H1 (cell line): ENCODE data around the gene STAC. TPM values are rescaled to one million over a fixed set of nuclear protein-coding genes. Genes with fewer than 3 reads are reported as not detected.

Experiments used
- CEBPB ChIP-seq: IDR thresholded peaks from 2 replicates; pipeline ENCODE4 v1.6.1; 2012; ENCODE audit warnings: low read depth, low read length
- KDM5A ChIP-seq: fragments of 200-600 bp; IDR thresholded peaks from 2 replicates; pipeline ENCODE4 v1.7.1; 2012; ENCODE audit warnings: mild to moderate bottlenecking, low read length, inconsistent platforms, mixed read lengths
- polyA plus RNA-seq, 7 experiments: library from polyadenylated mRNA; depleted of rRNA in 3 of 7; stranded (reverse) in 5 of 7; unstranded in 2 of 7; fragments of >200 nt in 5 of 7; fragments of 200-250 nt in 2 of 7; gene quantifications; 1 replicate in 5 of 7; 2 replicates in 1 of 7; 4 replicates in 1 of 7; pipeline versions ENCODE4 v1.2.1 to v1.2.3, GENCODE V29; 2011 to 2013; ENCODE audit warnings: missing spikeins in 2 of 7, mixed read lengths in 2 of 7
- total RNA-seq: library from RNA; stranded (reverse); fragmentation: NEBNext Ultra II Directional; extraction: Animal tissue kit (Norgen Biotek cat#: 25700); gene quantifications from 2 replicates; pipeline ENCODE4 v1.2.1, GENCODE V29; 2021

Gene STAC
- total and polyA plus RNA-seq, 2 of the 8 experiments (the other 6 are each of a cell fraction or from before 2014, with no cell fraction given), result 8.0 to 18.1 TPM

GRCh38 chr3:36486009-36486795 lies 105.9 kb downstream of the STAC start (continued):
- TF ChIP-seq CEBPB, result no peak
- TF ChIP-seq KDM5A, result no peak
